HEK293 (cell line): ENCODE measurements around the gene DCLK1.

ENCODE experiments used
- ZNF311 ChIP-seq: fragments of 450-650 bp; formaldehyde crosslinking; IDR thresholded peaks from 2 replicates; pipeline ENCODE4 v1.5.1; 2017; ENCODE audit warnings: missing biosample characterization, missing genetic modification characterization, borderline replicate concordance
- ZNF621 ChIP-seq: fragments of 450-650 bp; formaldehyde crosslinking; IDR thresholded peaks from 2 replicates; pipeline ENCODE4 v1.5.1; 2017; ENCODE audit warnings: missing biosample characterization, missing genetic modification characterization
- TF ChIP-seq, protein P1 (sequence below): fragments of 450-650 bp; formaldehyde crosslinking; IDR thresholded peaks from 2 replicates; pipeline ENCODE4 v1.5.1; 2016; ENCODE audit warnings: missing biosample characterization, missing genetic modification characterization
- TF ChIP-seq, protein P2 (sequence below): fragments of 450-650 bp; formaldehyde crosslinking; IDR thresholded peaks from 2 replicates; pipeline ENCODE4 v1.5.1; 2017; ENCODE audit warnings: missing biosample characterization, mild to moderate bottlenecking, missing genetic modification characterization, moderate library complexity

- TF ChIP-seq ZNF621 (tag by site-specific recombination) (no peak), ZNF311 (tag by site-specific recombination) (no peak)
- TF ChIP-seq, protein P1, sequence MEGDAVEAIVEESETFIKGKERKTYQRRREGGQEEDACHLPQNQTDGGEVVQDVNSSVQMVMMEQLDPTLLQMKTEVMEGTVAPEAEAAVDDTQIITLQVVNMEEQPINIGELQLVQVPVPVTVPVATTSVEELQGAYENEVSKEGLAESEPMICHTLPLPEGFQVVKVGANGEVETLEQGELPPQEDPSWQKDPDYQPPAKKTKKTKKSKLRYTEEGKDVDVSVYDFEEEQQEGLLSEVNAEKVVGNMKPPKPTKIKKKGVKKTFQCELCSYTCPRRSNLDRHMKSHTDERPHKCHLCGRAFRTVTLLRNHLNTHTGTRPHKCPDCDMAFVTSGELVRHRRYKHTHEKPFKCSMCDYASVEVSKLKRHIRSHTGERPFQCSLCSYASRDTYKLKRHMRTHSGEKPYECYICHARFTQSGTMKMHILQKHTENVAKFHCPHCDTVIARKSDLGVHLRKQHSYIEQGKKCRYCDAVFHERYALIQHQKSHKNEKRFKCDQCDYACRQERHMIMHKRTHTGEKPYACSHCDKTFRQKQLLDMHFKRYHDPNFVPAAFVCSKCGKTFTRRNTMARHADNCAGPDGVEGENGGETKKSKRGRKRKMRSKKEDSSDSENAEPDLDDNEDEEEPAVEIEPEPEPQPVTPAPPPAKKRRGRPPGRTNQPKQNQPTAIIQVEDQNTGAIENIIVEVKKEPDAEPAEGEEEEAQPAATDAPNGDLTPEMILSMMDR (tag by site-specific recombination): no peak
- TF ChIP-seq, protein P2, sequence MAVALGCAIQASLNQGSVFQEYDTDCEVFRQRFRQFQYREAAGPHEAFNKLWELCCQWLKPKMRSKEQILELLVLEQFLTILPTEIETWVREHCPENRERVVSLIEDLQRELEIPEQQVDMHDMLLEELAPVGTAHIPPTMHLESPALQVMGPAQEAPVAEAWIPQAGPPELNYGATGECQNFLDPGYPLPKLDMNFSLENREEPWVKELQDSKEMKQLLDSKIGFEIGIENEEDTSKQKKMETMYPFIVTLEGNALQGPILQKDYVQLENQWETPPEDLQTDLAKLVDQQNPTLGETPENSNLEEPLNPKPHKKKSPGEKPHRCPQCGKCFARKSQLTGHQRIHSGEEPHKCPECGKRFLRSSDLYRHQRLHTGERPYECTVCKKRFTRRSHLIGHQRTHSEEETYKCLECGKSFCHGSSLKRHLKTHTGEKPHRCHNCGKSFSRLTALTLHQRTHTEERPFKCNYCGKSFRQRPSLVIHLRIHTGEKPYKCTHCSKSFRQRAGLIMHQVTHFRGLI: no peak
Observed at GRCh38 chr13:35722458-35723052, 408.6 kb downstream of the DCLK1 start.
